H1 (cell line): ENCODE results near the gene ALPI. TPM values are rescaled to one million over a fixed set of nuclear protein-coding genes. Genes with fewer than 3 reads are reported as not detected.

Experiments used
- CTCF ChIA-PET: fragments of 300-600 bp; sonication (Branson Sonifier 250); formaldehyde crosslinking; loops from one replicate; lab custom pipeline; 2021; ENCODE audit not compliant: partially characterized antibody; lab: Charles Lee
- POLR2A ChIA-PET: fragments of 300-600 bp; sonication (Branson Sonifier 250); formaldehyde crosslinking; loops from one replicate; lab custom pipeline; 2021; ENCODE audit warnings: inconsistent platforms; ENCODE audit not compliant: partially characterized antibody; lab: Charles Lee
- DNase-seq, 2 experiments: peaks; one replicate each; pipeline versions ENCODE4 v3.0.0 to v3.0.0-alpha.2; 2010 to 2022; ENCODE audit warnings: low spot score in 2 of 2, low read depth in 1 of 2, mixed read lengths in 1 of 2
- FAIRE-seq: peaks from 2 replicates; lab custom pipeline; 2011; peaks lifted over from hg19 to GRCh38; lab: Jason Lieb, UNC
- H2AFZ ChIP-seq: 2 replicates; pipeline ENCODE4 v1.8.1; 2012; ENCODE audit warnings: low read length, inconsistent platforms
- H2AK5ac ChIP-seq: 2 replicates; pipeline ENCODE4 v1.6.1; 2013; ENCODE audit warnings: low read depth, low read length
- H2BK120ac ChIP-seq: replicated peaks from 2 replicates; pipeline ENCODE3; 2013; ENCODE audit warnings: low read depth, low read length, inconsistent platforms
- H2BK12ac ChIP-seq: 2 replicates; pipeline ENCODE4 v1.6.1; 2013; ENCODE audit warnings: low read depth, low read length
- H2BK15ac ChIP-seq: 2 replicates; pipeline ENCODE4 v1.6.1; 2013; ENCODE audit warnings: low read length
- H2BK20ac ChIP-seq: 2 replicates; pipeline ENCODE4 v1.6.1; 2013; ENCODE audit warnings: low read length
- H2BK5ac ChIP-seq: 2 replicates; pipeline ENCODE4 v1.6.1; 2013; ENCODE audit warnings: low read depth, low read length
- H3K14ac ChIP-seq: 2 replicates; pipeline ENCODE4 v1.6.1; 2013; ENCODE audit warnings: inconsistent platforms; ENCODE audit not compliant: insufficient read length
- H3K18ac ChIP-seq: 2 replicates; pipeline ENCODE4 v1.6.1; 2013; ENCODE audit warnings: low read length; ENCODE audit errors: extremely low read depth
- H3K23ac ChIP-seq: 2 replicates; pipeline ENCODE4 v1.6.1; 2013; ENCODE audit warnings: inconsistent platforms; ENCODE audit not compliant: insufficient read length
- H3K23me2 ChIP-seq: 2 replicates; pipeline ENCODE4 v1.6.1; 2013; ENCODE audit warnings: low read depth, low read length
- H3K27ac ChIP-seq: 2 replicates; pipeline ENCODE4 v1.6.1; 2011; ENCODE audit warnings: low read depth, low read length, inconsistent platforms
- H3K27me3 ChIP-seq, 4 experiments: replicated peaks in 1 of 4; 1 replicate in 1 of 4; 2 replicates in 3 of 4; pipeline versions ENCODE4 v1.6.1 to v1.8.1; 2011 to 2013; ENCODE audit warnings: low read length in 3 of 4, mild to moderate bottlenecking in 3 of 4, inconsistent platforms in 2 of 4, mixed read lengths in 2 of 4, moderate library complexity in 1 of 4; ENCODE audit not compliant: control insufficient read depth in 3 of 4, insufficient read depth in 3 of 4; ENCODE audit errors: extremely low read depth in 1 of 4
- H3K36me3 ChIP-seq, 4 experiments: 2 replicates each; pipeline versions ENCODE4 v1.6.1 to v1.8.1; 2011 to 2013; ENCODE audit warnings: mild to moderate bottlenecking in 4 of 4, low read length in 3 of 4, moderate library complexity in 2 of 4, control low read depth in 1 of 4, inconsistent platforms in 1 of 4; ENCODE audit not compliant: insufficient read depth in 4 of 4, control insufficient read depth in 2 of 4
- H3K4ac ChIP-seq: replicated peaks from 2 replicates; pipeline ENCODE3; 2013; ENCODE audit warnings: low read length, low read depth, mixed read lengths, inconsistent platforms; ENCODE audit not compliant: insufficient read length
- H3K4me1 ChIP-seq, 4 experiments: replicated peaks in 1 of 4; 1 replicate in 1 of 4; 2 replicates in 3 of 4; pipeline versions ENCODE4 v1.6.1 to v1.8.1; 2011 to 2013; ENCODE audit warnings: low read length in 3 of 4, inconsistent platforms in 2 of 4, mixed read lengths in 1 of 4; ENCODE audit not compliant: insufficient read depth in 4 of 4, control insufficient read depth in 3 of 4
- H3K4me2 ChIP-seq, 2 experiments: 2 replicates each; pipeline versions ENCODE4 v1.6.1 to v1.8.1; 2011 to 2013; ENCODE audit warnings: low read depth in 2 of 2, low read length in 2 of 2, control low read depth in 1 of 2, inconsistent platforms in 1 of 2, mild to moderate bottlenecking in 1 of 2; ENCODE audit not compliant: insufficient read depth in 1 of 2
- H3K4me3 ChIP-seq, 4 experiments: fragments of 200-600, 300-600 bp in 1 of 4; sonication (generic), shearing (Covaris generic), sonication (Bioruptor Twin) in 1 of 4; 2 replicates each; pipeline versions ENCODE4 v1.5.1 to v1.8.1; 2011 to 2016; ENCODE audit warnings: low read length in 4 of 4, low read depth in 3 of 4, control low read depth in 2 of 4, inconsistent platforms in 2 of 4, mild to moderate bottlenecking in 2 of 4, mixed read lengths in 1 of 4, moderate library complexity in 1 of 4; ENCODE audit not compliant: insufficient read depth in 2 of 4; ENCODE audit errors: extremely low read depth in 1 of 4
- H3K56ac ChIP-seq: replicated peaks from 2 replicates; pipeline ENCODE3; 2013; ENCODE audit warnings: low read depth, mild to moderate bottlenecking, mixed read lengths, low read length, inconsistent platforms; ENCODE audit not compliant: insufficient read length
- H3K79me1 ChIP-seq: 2 replicates; pipeline ENCODE4 v1.6.1; 2013; ENCODE audit warnings: low read depth, low read length, control low read depth
- H3K79me2 ChIP-seq, 2 experiments: 2 replicates each; pipeline versions ENCODE4 v1.6.1 to v1.8.1; 2012 to 2013; ENCODE audit warnings: low read length in 2 of 2, mild to moderate bottlenecking in 2 of 2, inconsistent platforms in 1 of 2; ENCODE audit not compliant: insufficient read depth in 2 of 2, control insufficient read depth in 1 of 2
- H3K9ac ChIP-seq, 4 experiments: replicated peaks in 1 of 4; 1 replicate in 1 of 4; 2 replicates in 3 of 4; pipeline versions ENCODE4 v1.6.1 to v1.8.1; 2011 to 2013; ENCODE audit warnings: low read depth in 3 of 4, low read length in 3 of 4, control low read depth in 2 of 4, mild to moderate bottlenecking in 2 of 4, moderate library complexity in 2 of 4, inconsistent platforms in 1 of 4; ENCODE audit errors: extremely low read depth in 1 of 4
- H3K9me3 ChIP-seq, 2 experiments: 2 replicates each; pipeline versions ENCODE4 v1.6.1 to v1.8.1; 2012 to 2013; ENCODE audit warnings: mild to moderate bottlenecking in 2 of 2, moderate library complexity in 2 of 2, control low read depth in 1 of 2, inconsistent platforms in 1 of 2, low read depth in 1 of 2, low read length in 1 of 2, mixed read lengths in 1 of 2; ENCODE audit not compliant: insufficient read depth in 2 of 2
- H4K20me1 ChIP-seq, 2 experiments: replicated peaks in 1 of 2; 2 replicates each; pipeline versions ENCODE3 to v1.8.1; 2011 to 2013; ENCODE audit warnings: inconsistent platforms in 2 of 2, low read length in 2 of 2, mild to moderate bottlenecking in 1 of 2; ENCODE audit not compliant: insufficient read depth in 2 of 2, control insufficient read depth in 1 of 2
- H4K5ac ChIP-seq: 2 replicates; pipeline ENCODE4 v1.6.1; 2013; ENCODE audit warnings: low read length, low read depth, mixed read lengths, inconsistent platforms; ENCODE audit not compliant: insufficient read length
- H4K8ac ChIP-seq: 2 replicates; pipeline ENCODE4 v1.8.0; 2013; ENCODE audit warnings: mild to moderate bottlenecking, moderate library complexity, low read length, inconsistent platforms; ENCODE audit not compliant: insufficient read depth; ENCODE audit errors: extremely low read depth
- H4K91ac ChIP-seq: replicated peaks from 2 replicates; pipeline ENCODE3; 2013; ENCODE audit warnings: low read length, mixed read lengths, inconsistent platforms; ENCODE audit not compliant: insufficient read length
- KDM1A ChIP-seq: fragments of 200-600, 300-600 bp; sonication (generic); IDR thresholded peaks from 2 replicates; pipeline ENCODE4 v1.7.1; 2016; ENCODE audit warnings: mild to moderate bottlenecking, low read length, borderline replicate concordance
- SIN3A ChIP-seq, 2 experiments: IDR thresholded peaks in 1 of 2; conservative IDR thresholded peaks in 1 of 2; 2 replicates each; pipeline ENCODE4 v1.6.1; 2011 to 2012; ENCODE audit warnings: low read length in 2 of 2, improper control_type of control experiment in 1 of 2, low read depth in 1 of 2, mild to moderate bottlenecking in 1 of 2
- WGBS, 2 experiments: shearing (Covaris generic) in 1 of 2; methylation state at CpG; one replicate each; pipeline versions ENCODE4 v1.1.6 to v1.1.7; 2013 to 2015; ENCODE audit warnings: low lambda C conversion rate in 2 of 2, mixed read lengths in 2 of 2, inconsistent platforms in 1 of 2, low coverage in 1 of 2, missing lambda C conversion rate in 1 of 2; ENCODE audit not compliant: insufficient replicate concordance in 2 of 2, insufficient coverage in 1 of 2, insufficient read length in 1 of 2; ENCODE audit errors: extremely low coverage in 1 of 2, missing lambda C conversion rate in 1 of 2; 5-methylcytosine and 5-hydroxymethylcytosine counted together
- polyA plus RNA-seq, 7 experiments: library from polyadenylated mRNA; depleted of rRNA in 3 of 7; stranded (reverse) in 5 of 7; unstranded in 2 of 7; fragments of >200 nt in 5 of 7; fragments of 200-250 nt in 2 of 7; gene quantifications; 1 replicate in 5 of 7; 2 replicates in 1 of 7; 4 replicates in 1 of 7; pipeline versions ENCODE4 v1.2.1 to v1.2.3, GENCODE V29; 2011 to 2013; ENCODE audit warnings: missing spikeins in 2 of 7, mixed read lengths in 2 of 7
- total RNA-seq: library from RNA; stranded (reverse); fragmentation: NEBNext Ultra II Directional; extraction: Animal tissue kit (Norgen Biotek cat#: 25700); gene quantifications from 2 replicates; pipeline ENCODE4 v1.2.1, GENCODE V29; 2021
- TF ChIP-seq, protein P1 (sequence below): IDR thresholded peaks from 2 replicates; pipeline ENCODE4 v1.6.1; 2012; ENCODE audit warnings: inconsistent platforms

The ALPI gene
- total and polyA plus RNA-seq, 2 of the 8 experiments (the other 6 are each of a cell fraction or from before 2014, with no cell fraction given) = not detected

DNA sequence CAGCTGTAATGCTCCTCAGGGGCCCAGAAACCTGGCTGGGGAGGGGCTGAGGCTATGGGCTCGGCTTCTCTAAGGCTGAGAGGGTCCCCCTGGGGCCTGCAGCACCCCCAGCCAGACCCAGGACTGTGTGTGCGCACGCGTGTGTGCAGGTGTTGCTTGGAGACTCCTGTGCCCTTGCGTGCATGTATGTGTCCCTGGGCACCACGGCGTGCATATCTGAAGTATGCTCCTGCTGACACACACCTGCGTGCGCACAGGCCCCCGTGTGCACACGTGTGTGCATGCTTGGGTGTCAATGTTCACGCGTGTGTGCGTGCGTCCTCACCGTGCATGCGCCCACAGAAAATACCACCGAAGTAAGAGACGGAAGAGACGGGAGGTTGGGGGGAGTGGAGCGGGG is 46.6 kb downstream of the ALPI start:
- Histone ChIP-seq H4K91ac (peak overlapping the region; percentile 94), H3K23me2 (peaks cover 12% of the 10 kb centered on the region), H3K14ac (peak overlapping the region; percentile 96), H3K27ac (no peak overlapping the region), H3K56ac (no peak overlapping the region), H2AK5ac (no peak overlapping the region), H3K36me3 (no peaks in the 10 kb centered on the region), H2BK12ac (peak overlapping the region; percentile 93; the same call in 1 of the 2 replicates), H3K23ac (no peak overlapping the region), H3K4ac (peak overlapping the region; percentile 96), H3K4me3 (peak overlapping the region; percentile 39 to 84 (median 56)), H3K79me1 (no peaks in the 10 kb centered on the region), H2BK120ac (no peak overlapping the region), H3K27me3 (peaks cover 15 to 48% (median 42%) of the 10 kb centered on the region in 4 experiments), H2AFZ (no peak overlapping the region), H4K8ac (no peak overlapping the region), H3K79me2 (no peaks in the 10 kb centered on the region), H2BK5ac (peak overlapping the region; percentile 71), H4K20me1 (peaks cover 0 to 2% of the 10 kb centered on the region in 2 experiments), H3K9me3 (no peaks in the 10 kb centered on the region), H3K9ac (peak overlapping the region in 1 of 4 experiments; percentile 60; a peak in 1 of 7 replicates), H3K4me1 (peaks cover 0 to 28% (median 17%) of the 10 kb centered on the region in 4 experiments; a peak in 6 of 7 replicates), H3K18ac (no peak overlapping the region; the same call in none of the 2 replicates), H2BK15ac (peak overlapping the region; percentile 99; the same call in 1 of the 2 replicates), H3K4me2 (peak overlapping the region; percentile 100), H4K5ac (peak overlapping the region; percentile 54), H2BK20ac (no peak overlapping the region)
- POLR2A ChIA-PET = interaction anchor here (1.3 kb wide), 1 partner anchor 18 kb away, joined by 4 read pairs; the partner anchor contains the start of gene PRSS56
- 3% methylated on average over 20 of the region's 21 CpGs; no CpG with 5 or more reads in 1 of the 2 experiments for WGBS, 2 experiments
- CTCF ChIA-PET = interaction anchor here (0.9 to 2.9 kb wide), 6 partner anchors 10 to 94 kb away, joined by 3 to 13 read pairs (median 3); no protein-coding TSS in a partner anchor
- TF ChIP-seq KDM1A = no peak
- TF ChIP-seq SIN3A (conservative IDR thresholded peaks at IDR 0.05 in 1 of 2, IDR thresholded peaks at IDR 0.05 in 1 of 2; ENCODE audit: low read depth in 1 of 2, low read length in 2 of 2) = peak in 1 of 2 experiments; percentile 28; a peak in 1 of 4 replicates
- TF ChIP-seq, protein P1, sequence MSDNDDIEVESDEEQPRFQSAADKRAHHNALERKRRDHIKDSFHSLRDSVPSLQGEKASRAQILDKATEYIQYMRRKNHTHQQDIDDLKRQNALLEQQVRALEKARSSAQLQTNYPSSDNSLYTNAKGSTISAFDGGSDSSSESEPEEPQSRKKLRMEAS = peak; percentile 67
- FAIRE-seq = no peak
- DNase-seq = no peak
